GM19324 (cell line): ENCODE results near the gene CD38.
"Not testable (repeated sequence)": the region's sequence is repeated elsewhere in the genome, so short reads cannot be mapped to it uniquely, and the experiment has no call there.

Experiments
- ATAC-seq: cut with Tn5 transposase; IDR thresholded peaks from one replicate; pipeline ENCODE4 v1.9.1; 2021; ENCODE audit warnings: mild to moderate bottlenecking, moderate library complexity; ENCODE audit not compliant: unreplicated experiment, low FRiP score

CD38 gene

GRCh38 chr4:15794426-15794825 is 16.3 kb downstream of the CD38 start:
- no peak for ATAC-seq

DNA sequence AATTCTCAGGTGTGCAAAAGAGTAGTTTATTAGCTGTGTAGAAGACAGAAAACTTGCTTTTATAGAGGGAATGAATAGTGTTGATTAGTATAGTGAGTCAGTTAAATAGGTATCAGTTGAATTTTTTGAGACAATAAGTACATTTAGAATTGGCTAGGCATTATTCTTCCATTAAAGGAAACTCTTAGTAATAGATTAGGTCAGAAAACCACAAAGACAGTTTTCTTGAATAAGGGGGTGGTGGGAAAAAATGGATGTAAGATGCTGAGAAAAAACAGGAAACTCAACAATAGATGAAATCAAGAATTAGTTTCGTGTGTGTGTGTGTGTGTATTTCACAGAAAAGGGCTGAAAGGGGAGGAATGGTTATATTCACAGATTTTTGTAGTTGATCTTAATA is 16.8 kb downstream of the CD38 start:
- no peak for ATAC-seq

GRCh38 chr4:15797320-15797719 is 19.2 kb downstream of the CD38 start:
- ATAC-seq: no peak

DNA sequence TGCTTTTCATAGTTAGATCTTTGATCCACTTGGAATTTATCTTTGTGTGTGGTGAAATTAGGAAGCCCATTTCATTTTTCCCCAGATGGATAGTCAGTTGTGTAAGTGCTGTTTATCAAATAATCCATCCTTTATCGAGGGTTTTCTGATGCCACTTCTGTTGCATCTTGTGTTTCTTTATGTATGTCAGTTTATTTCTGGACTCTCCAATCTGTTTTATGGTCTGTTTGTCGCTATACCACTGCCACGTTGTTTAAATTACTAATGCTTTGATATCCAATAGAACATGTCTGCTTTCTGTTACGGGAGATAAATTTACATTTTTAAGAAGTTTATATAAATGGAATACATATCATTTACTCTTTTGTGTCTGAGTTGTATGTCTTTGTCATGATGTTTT is 21.0 kb downstream of the CD38 start:
- no peak for ATAC-seq

DNA sequence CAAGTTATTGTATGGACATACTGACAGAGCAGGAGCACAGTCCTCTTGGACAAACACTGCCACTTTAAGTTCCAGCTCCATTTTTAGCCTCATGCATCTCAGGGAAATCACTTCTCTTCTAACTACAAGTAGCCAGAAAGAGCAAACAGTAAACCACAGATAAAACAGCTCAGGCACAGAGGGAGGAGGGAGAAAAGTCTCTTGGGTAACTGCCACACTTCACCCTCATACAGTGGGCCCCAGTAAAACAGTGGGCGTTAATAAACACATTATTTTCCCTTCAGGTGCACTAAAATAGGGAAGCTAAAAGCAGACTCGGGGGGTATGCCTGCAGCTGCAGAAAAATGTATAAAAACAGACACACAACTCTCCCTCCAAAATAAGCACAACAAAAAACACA is 21.6 kb downstream of the CD38 start:
- ATAC-seq: no peak

GRCh38 chr4:15802497-15802896 is 24.4 kb downstream of the CD38 start:
- not testable (repeated sequence) for ATAC-seq

GRCh38 chr4:15805583-15806517 is 27.7 kb downstream of the CD38 start:
- ATAC-seq: peak; percentile 45

GRCh38 chr4:15809058-15809457 is 30.9 kb downstream of the CD38 start:
- peak; percentile 66 for ATAC-seq

GRCh38 chr4:15809466-15809865 is 31.3 kb downstream of the CD38 start:
- no peak for ATAC-seq

- ATAC-seq: no peak
Observed at GRCh38 chr4:15811703-15812337, 33.7 kb downstream of the CD38 start.

DNA sequence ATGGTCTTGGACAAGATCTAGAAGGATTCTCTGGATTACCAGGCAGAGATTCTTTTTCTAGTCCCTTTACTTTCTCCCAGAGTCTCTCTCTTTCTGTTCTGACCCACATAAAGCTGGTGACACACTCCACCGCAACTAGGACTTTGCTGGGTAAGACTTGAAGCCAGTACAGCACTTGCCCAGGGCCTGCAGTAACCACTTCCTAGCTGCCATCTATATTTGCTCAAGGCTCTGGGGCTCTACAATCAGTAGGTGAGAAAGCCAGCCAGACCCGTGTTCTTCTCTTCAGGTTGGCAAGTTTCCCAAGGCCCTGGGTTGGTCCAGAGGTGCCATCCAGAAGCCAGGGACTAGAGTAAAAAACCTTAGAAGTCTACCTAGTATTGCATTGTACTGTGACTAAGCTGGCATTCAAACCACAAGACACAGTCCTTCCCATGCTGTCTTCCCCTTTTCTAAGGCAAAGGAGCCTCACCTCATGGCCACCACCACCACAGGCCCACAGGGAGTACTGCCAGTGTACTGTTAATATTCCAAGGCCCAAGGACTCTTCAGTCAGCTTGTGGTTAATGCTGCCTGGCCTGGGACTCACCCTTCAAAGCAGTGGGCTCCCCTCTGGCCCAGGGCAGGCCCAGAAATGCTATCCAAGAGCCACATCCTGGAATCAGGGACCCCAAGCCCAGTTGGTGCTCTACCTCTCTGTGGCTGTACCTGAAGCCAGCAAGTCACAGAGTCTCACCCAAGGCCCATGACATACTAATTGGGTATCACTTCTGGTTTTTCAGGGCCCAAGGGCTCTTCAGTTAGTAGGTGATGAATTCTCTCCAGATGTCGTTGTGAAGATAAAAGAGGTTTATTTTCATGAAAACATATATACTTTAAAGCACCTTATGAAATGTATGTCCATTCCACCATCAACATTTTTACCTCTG is 54.7 kb downstream of the CD38 start:
- ATAC-seq: no peak

- no peak for ATAC-seq
Observed at GRCh38 chr4:15833801-15834200, 55.7 kb downstream of the CD38 start.

DNA sequence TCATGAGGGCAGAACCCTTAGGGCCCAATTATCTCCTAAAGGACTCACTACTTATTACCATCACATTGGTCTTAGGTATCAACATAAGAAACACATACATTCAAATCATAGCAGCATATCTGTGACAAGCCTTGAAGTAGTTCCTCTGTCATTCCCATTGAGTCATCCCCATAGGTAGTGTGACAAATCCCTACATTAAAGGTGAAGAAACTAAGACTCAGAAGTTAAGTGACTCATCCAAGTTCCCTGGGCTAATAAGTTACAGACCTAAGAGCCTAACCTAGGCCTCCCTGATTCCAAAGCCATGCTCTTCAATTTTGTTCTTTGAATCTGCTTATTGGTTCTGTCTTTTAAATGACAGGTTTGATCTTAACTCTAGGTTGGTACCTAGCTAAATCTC is 58.2 kb downstream of the CD38 start:
- no peak for ATAC-seq

DNA sequence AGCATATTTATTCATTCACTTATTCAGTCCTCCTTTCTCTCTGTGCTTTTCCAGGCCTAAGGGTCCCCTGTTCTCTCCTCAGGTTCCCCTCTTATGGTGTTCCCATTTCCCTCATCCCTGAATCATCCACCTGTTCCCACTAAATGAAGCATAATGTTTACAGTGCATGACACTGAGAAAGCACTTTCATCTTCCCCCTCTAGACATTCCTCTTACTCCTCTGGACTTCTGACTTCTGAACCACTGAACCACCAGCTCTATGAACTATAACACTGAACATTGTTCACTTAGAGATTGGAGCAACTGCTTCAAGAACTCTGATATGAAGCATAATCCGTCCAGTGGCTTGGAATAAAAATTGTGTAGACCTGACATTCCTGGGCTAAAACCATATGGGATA is 59.5 kb downstream of the CD38 start:
- ATAC-seq: no peak

GRCh38 chr4:15841194-15841730 is 63.1 kb downstream of the CD38 start:
- ATAC-seq: not testable (repeated sequence)

GRCh38 chr4:15847746-15848145 is 69.6 kb downstream of the CD38 start:
- no peak for ATAC-seq

DNA sequence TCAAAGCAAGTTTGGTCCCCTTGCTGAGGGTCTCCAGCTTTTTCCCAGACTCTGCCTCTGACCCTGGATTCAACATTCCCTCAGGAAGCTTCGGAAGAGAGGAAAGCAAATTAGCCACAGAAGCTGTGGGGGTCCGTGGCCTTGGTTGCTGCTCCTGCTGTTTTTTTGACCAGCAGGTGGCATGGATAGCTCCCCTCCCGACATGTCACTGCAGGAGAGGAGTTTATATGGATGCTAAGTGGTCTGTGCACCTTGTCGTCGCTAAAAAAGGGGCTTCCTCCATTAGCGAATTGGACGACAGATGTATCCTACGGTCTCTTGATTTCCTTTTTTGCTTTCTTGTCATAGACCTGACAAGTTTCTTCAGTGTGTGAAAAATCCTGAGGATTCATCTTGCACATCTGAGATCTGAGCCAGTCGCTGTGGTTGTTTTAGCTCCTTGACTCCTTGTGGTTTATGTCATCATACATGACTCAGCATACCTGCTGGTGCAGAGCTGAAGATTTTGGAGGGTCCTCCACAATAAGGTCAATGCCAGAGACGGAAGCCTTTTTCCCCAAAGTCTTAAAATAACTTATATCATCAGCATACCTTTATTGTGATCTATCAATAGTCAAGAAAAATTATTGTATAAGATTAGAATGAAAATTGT is 70.2 kb downstream of the CD38 start:
- no peak for ATAC-seq

DNA sequence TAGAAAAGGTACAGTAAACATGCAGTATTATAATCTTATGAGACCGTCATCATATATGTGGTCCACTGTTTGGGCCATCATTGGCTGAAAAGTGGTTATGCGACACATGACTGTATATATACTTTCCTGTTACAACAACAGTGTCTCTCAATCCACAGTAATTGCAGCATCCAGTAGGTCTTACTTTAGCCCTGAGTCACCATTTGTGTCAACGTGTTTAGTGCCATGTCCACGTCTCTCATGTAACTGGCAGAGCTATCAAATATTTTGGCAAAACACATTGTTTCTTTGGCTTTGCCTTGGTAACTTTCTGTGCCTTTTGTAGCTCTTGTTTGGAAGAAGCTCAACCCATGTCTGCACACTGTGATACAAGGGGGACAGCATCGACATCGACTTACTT is 73.8 kb downstream of the CD38 start:
- no peak for ATAC-seq

GRCh38 chr4:15852524-15852923 is 74.4 kb downstream of the CD38 start:
- ATAC-seq: no peak

GRCh38 chr4:15853345-15853744 is 75.2 kb downstream of the CD38 start:
- no peak for ATAC-seq
